Measurements from ENCODE around the gene TRAK1.

GRCh38 chr3:42166662-42167300 lies 75.6 kb downstream of the TRAK1 start:
- TF ChIP-seq CTCF (conservative IDR thresholded peaks at IDR 0.05; ENCODE audit: low read length) (no peak), EZH2phosphoT487 (IDR thresholded peaks at IDR 0.05; ENCODE audit: borderline replicate concordance) (no peak)
